Stimulated activated CD8-positive, alpha-beta memory T cell treated with anti-CD3 and anti-CD28 coated beads, Interleukin-4, amount 100 ng/mL, for 1 hour (primary cell): Measurements from ENCODE around the gene COPS9.

ENCODE experiments used
- DNase-seq, 2 donors: peaks; one replicate each; pipeline ENCODE4 v3.0.0-alpha.2; 2020; ENCODE audit warnings: low read depth in 2 of 2, low spot score in 1 of 2

Gene COPS9

DNA sequence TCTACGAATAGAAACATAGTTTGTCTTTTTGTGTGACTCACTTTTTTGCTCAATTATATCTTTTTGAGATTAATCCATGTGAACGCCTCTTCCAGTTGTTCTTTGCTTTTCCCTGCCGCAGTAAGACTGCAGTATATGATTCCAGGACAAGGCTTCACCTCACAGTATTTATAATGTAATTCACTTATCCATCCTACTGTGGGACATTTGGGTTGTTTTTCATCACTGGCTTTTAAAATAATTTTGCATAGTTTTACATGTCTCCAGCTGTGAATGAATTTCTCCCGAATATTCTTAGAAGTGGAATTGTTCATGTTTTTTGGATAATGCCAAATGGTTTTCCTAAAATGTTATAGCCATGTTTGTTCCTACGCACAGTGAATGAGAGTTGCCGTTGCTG is 21.9 kb downstream of the COPS9 start:
- no peak for DNase-seq

DNA sequence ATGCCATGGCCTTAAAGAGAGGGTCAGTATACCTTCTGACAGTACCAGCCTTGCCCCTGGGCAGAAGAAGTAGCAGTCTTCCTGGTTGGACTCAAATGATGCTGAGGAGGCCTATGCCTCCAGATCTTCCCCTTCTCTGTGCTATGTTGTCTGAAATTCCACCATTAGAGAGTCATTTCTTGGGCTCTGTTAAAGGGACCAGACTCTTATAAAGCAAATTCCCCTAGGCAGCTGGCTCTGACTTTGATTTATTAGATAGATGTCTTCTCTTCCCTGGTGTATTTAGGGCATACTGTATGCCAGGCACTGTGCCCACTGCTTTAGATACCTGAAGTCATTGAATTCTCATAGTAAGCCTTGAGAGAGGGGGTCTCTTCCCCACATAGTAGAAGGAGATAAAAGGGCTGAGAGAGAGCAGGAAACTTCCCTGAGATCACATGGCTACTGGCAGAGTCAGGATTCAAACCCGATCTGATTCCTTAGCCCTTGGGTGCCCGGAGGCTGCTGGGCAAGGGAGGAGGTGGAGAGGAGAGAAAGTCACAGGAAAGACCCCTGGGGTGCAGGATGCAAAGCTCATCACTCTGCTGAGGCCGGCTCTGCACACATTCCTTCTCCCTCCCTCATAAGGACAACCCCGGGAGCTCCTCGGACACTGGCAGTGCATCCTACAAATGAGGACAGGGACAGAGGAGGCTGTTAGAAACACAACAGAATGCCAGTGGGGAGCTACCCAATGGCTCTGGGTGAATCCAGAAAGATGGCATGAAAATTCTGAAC is 23.0 kb downstream of the COPS9 start:
- no peak for DNase-seq

DNA sequence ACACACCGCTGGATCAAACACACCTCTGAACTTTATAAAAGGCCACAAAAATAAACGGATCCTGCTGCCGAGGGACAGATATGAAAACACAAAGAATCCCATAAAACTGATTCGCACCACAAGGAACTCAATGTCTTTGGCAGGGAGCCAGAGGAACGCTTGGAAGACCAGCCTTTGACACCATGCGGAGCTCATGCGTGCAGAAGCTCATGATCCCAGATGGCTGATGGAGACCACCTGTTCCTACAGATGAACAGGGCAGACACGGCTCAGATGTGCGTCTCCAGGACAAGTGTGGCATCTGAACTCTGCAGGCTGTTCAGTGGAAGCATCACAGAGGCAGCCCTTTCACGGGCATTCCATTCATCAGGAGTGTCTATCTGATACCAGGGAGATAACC is 24.9 kb downstream of the COPS9 start:
- DNase-seq, result no peak

- no peak for DNase-seq
These were observed 26.7 kb downstream of the COPS9 start for GRCh38 chr2:240109386-240109785.

- no peak for DNase-seq
These were observed 28.7 kb downstream of the COPS9 start for GRCh38 chr2:240107477-240107796.

DNA sequence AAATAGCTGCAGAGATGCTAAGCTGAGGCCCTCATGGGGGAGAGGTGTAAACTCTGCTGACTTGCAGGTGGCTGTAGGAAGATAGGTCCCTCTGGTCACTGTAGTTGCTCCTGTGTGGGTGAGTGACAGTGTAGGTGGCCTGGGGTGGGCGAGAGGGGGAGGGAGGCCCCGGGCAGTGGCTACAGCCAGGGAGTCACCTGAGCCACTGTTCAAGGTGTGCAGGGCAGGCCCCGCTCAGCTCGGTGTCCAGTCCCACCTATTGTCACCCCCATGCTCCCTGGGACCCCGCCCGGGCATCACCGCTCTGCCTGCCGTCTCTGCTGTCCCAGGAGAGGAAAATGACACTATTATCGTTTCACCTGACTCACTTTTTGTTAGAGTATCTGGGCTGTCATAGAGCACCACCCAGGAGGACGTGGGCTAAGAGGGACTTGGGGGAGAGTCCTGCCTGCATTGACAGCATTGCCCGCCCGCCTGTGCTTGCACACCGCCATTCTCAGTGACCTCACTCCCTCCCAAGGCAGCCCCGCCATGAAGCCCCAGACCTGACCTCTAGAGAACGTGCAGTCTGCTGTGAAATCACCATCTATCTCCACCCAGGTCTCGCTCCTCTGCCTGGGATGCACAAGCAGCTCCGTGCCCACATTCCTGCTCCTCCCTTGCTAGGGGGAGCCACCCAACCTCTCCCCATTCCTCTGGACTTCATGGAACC is 29.2 kb downstream of the COPS9 start:
- DNase-seq, result no peak

- no peak for DNase-seq
These were observed 30.1 kb downstream of the COPS9 start for GRCh38 chr2:240105982-240106381.

- DNase-seq, result no peak
These were observed 33.0 kb downstream of the COPS9 start for GRCh38 chr2:240103136-240103535.

- DNase-seq, result no peak
These were observed 37.8 kb downstream of the COPS9 start for GRCh38 chr2:240098349-240098748.

GRCh38 chr2:240095556-240096523 is 40.3 kb downstream of the COPS9 start:
- no peak for DNase-seq

DNA sequence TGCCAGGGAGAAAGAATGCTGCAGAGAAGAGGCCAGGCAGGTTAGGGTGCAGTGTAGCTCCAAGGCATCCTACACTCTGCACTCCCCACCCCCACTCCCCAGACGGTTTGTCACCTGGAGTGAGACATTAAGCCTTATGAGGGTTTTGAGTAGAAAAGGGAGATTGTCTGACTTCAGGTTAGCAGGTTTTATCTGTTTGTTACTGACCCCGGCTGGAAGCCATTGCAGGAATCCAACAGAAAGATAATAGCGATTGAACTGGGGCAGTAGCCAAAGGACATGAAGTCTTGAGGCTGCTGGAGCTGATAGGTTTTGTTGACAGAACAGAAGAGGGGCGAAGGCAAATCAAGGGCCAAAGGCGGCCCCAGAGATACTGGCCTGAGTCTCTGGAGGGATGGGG is 46.8 kb downstream of the COPS9 start:
- DNase-seq, result no peak

DNA sequence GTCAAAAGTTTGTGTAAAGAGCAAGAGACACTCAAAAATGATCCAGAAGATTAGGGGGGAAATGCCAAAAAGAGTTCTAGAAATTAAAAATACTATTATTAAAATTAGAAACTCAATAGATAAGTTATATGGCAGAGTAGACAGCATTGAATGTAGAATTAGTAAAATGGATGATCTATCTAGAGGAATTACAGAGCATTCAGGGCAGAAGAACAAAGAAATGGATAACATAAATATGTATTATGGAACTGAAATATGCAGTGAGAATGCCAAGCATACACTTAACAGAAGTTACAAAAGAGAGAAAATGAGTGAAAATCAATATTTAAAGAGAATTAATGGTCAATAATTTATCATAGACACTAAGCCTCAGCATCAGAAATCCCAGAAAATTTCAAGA is 49.5 kb downstream of the COPS9 start:
- DNase-seq, result no peak
